HCT116 (cell line): ENCODE measurements around the gene KRTAP26-1. TPM values are rescaled to one million over a fixed set of nuclear protein-coding genes. Genes with fewer than 3 reads are reported as not detected.

Experiments used
- ATAC-seq: fragments of 200-7000 bp; cut with Tn5 transposase; 2 replicates; pipeline ENCODE4 v1.9.1; 2020; ENCODE audit warnings: mild to moderate bottlenecking, moderate library complexity
- BruUV-seq: library from RNA; stranded (reverse); fragments of 400-500 nt; replicated peaks from 2 replicates; lab custom pipeline; 2021; lab: Mats Ljungman, UMichigan
- CTCF ChIA-PET: fragments of 300-600 bp; sonication (Branson Sonifier 250); formaldehyde crosslinking; loops from one replicate; lab custom pipeline; 2021; ENCODE audit warnings: antibody characterized with exemption; lab: Charles Lee
- POLR2A ChIA-PET: fragments of 300-600, 350-600 bp; sonication (Branson Sonifier 250); formaldehyde crosslinking; loops from one replicate; lab custom pipeline; 2021; ENCODE audit warnings: antibody characterized with exemption; lab: Charles Lee
- RAD21 ChIA-PET, 2 experiments: fragments of 300-600 bp; sonication (Branson Sonifier 250); formaldehyde crosslinking; loops; one replicate each; lab custom pipeline; 2023; ENCODE audit warnings: low total read pairs in 2 of 2; ENCODE audit not compliant: uncharacterized antibody in 2 of 2, unreplicated experiment in 2 of 2, low non-redundant PET in 1 of 2; lab: Charles Lee
- DNase-seq: peaks from one replicate; pipeline ENCODE4 v3.0.0-alpha.2; 2010; ENCODE audit warnings: low read depth, low spot score
- H2AFZ ChIP-seq: fragments of 200-600 bp; shearing (Covaris generic), sonication (generic); 2 replicates; pipeline ENCODE4 v1.6.1; 2017; ENCODE audit warnings: low read depth, mixed run types, mixed read lengths, antibody characterized with exemption, low read length; ENCODE audit not compliant: poor library complexity, severe bottlenecking
- H3K27ac ChIP-seq: 2 replicates; pipeline ENCODE4 v1.5.1; 2012; ENCODE audit warnings: low read depth, low read length
- H3K27me3 ChIP-seq: fragments of 200-600 bp; sonication (generic); 2 replicates; pipeline ENCODE4 v1.6.1; 2016; ENCODE audit warnings: mixed run types, low read length, mixed read lengths; ENCODE audit not compliant: insufficient read depth
- H3K36me3 ChIP-seq, 2 experiments: fragments of 200-500 bp in 1 of 2; fragments of 200-600 bp in 1 of 2; sonication (Bioruptor generic) in 1 of 2; sonication (generic) in 1 of 2; 2 replicates each; pipeline versions ENCODE4 v1.5.1 to v1.6.1; 2014 to 2016; ENCODE audit warnings: low read length in 2 of 2, inconsistent platforms in 1 of 2, mixed read lengths in 1 of 2, mixed run types in 1 of 2; ENCODE audit not compliant: insufficient read depth in 2 of 2, control insufficient read depth in 1 of 2
- H3K4me1 ChIP-seq, 2 experiments: fragments of 200-600 bp in 1 of 2; sonication (generic) in 1 of 2; 2 replicates each; pipeline versions ENCODE4 v1.5.1 to v1.6.1; 2012 to 2017; ENCODE audit warnings: low read length in 2 of 2, inconsistent platforms in 1 of 2, mild to moderate bottlenecking in 1 of 2, mixed read lengths in 1 of 2, mixed run types in 1 of 2, moderate library complexity in 1 of 2; ENCODE audit not compliant: insufficient read depth in 2 of 2, control insufficient read depth in 1 of 2
- H3K4me2 ChIP-seq: fragments of 200-600 bp; sonication (generic); 2 replicates; pipeline ENCODE4 v1.6.1; 2017; ENCODE audit warnings: mixed run types, low read length, mixed read lengths
- H3K4me3 ChIP-seq, 2 experiments: fragments of 200-600 bp in 1 of 2; sonication (generic) in 1 of 2; replicated peaks in 1 of 2; 2 replicates each; pipeline ENCODE4 v1.5.1; 2011 to 2016; ENCODE audit warnings: low read length in 2 of 2, control low read depth in 1 of 2, low read depth in 1 of 2, mild to moderate bottlenecking in 1 of 2, mixed read lengths in 1 of 2, mixed run types in 1 of 2
- H3K79me2 ChIP-seq: fragments of 200-600 bp; sonication (generic); 2 replicates; pipeline ENCODE4 v1.6.1; 2017; ENCODE audit warnings: mild to moderate bottlenecking, mixed run types, low read length, moderate library complexity, mixed read lengths; ENCODE audit not compliant: insufficient read depth
- H3K9ac ChIP-seq: fragments of 200-600 bp; sonication (generic); 2 replicates; pipeline ENCODE4 v1.6.1; 2016; ENCODE audit warnings: low read length, mixed read lengths
- H3K9me2 ChIP-seq: fragments of 200-600 bp; sonication (generic), shearing (Covaris generic); 2 replicates; pipeline ENCODE4 v1.6.1; 2017; ENCODE audit warnings: mixed run types, mild to moderate bottlenecking, moderate library complexity; ENCODE audit not compliant: insufficient read depth
- H3K9me3 ChIP-seq, 2 experiments: fragments of 200-500 bp in 1 of 2; fragments of 200-600 bp in 1 of 2; sonication (Bioruptor generic) in 1 of 2; sonication (generic) in 1 of 2; 2 replicates each; pipeline ENCODE4 v1.6.1; 2014 to 2017; ENCODE audit warnings: low read length in 2 of 2, mixed read lengths in 2 of 2, inconsistent platforms in 1 of 2, low read depth in 1 of 2, mild to moderate bottlenecking in 1 of 2, mixed run types in 1 of 2, moderate library complexity in 1 of 2; ENCODE audit not compliant: control insufficient read depth in 1 of 2, insufficient read depth in 1 of 2
- H4K20me1 ChIP-seq: fragments of 200-600 bp; sonication (generic), shearing (Covaris generic); 2 replicates; pipeline ENCODE4 v1.6.1; 2017; ENCODE audit warnings: mixed run types, mild to moderate bottlenecking, moderate library complexity; ENCODE audit not compliant: insufficient read depth
- CBX3 ChIP-seq: IDR thresholded peaks from 2 replicates; pipeline ENCODE4 v1.6.1; 2012; ENCODE audit warnings: low read depth
- EGR1 ChIP-seq: IDR thresholded peaks from 2 replicates; pipeline ENCODE4 v1.6.1; 2012; ENCODE audit warnings: low read depth
- EZH2 ChIP-seq: fragments of 200-600 bp; sonication (generic); IDR thresholded peaks from 2 replicates; pipeline ENCODE4 v1.6.1; 2017; ENCODE audit warnings: antibody characterized with exemption, mixed run types
- EZH2phosphoT487 ChIP-seq: fragments of 200-600 bp; IDR thresholded peaks from 2 replicates; pipeline ENCODE4 v1.6.1; 2018; ENCODE audit warnings: antibody characterized with exemption, borderline replicate concordance
- JUND ChIP-seq: IDR thresholded peaks from 2 replicates; pipeline ENCODE4 v1.6.1; 2012
- POLR2AphosphoS5 ChIP-seq: IDR thresholded peaks from 2 replicates; pipeline ENCODE4 v1.6.1; 2011; ENCODE audit warnings: mild to moderate bottlenecking, low read depth, low read length, moderate library complexity
- RAD21 ChIP-seq: IDR thresholded peaks from 2 replicates; pipeline ENCODE4 v1.6.1; 2012; ENCODE audit warnings: low read depth, mild to moderate bottlenecking
- SIN3A ChIP-seq: IDR thresholded peaks from 2 replicates; pipeline ENCODE4 v1.6.1; 2012; ENCODE audit warnings: low read depth
- SP1 ChIP-seq: IDR thresholded peaks from 2 replicates; pipeline ENCODE4 v1.6.1; 2012; ENCODE audit warnings: low read depth
- SRF ChIP-seq: IDR thresholded peaks from 2 replicates; pipeline ENCODE4 v1.6.1; 2012; ENCODE audit warnings: low read depth
- TCF7L2 ChIP-seq: IDR thresholded peaks from 2 replicates; pipeline ENCODE4 v1.7.0; 2011; ENCODE audit warnings: borderline replicate concordance, inconsistent platforms; ENCODE audit not compliant: insufficient read depth, insufficient read length; ENCODE audit errors: extremely low read depth
- ZFX ChIP-seq: fragments of 450-650 bp; IDR thresholded peaks from 2 replicates; pipeline ENCODE4 v1.6.1; 2017
- intact Hi-C: fragments of 100-400 bp; cut with micrococcal nuclease; formaldehyde crosslinking; loops from 2 replicates; pipeline ENCODE4 v1.10.0; 2022
- total RNA-seq: library from RNA; stranded (reverse); gene quantifications from one replicate; pipeline ENCODE4 v1.2.1, GENCODE V29; 2021; ENCODE audit not compliant: unreplicated experiment
- TF ChIP-seq, protein P1 (sequence below), 3 experiments: fragments of 200-600 bp in 1 of 3; sonication (generic) in 1 of 3; IDR thresholded peaks in 2 of 3; conservative IDR thresholded peaks in 1 of 3; 2 replicates each; pipeline ENCODE4 v1.5.1; 2012 to 2017; ENCODE audit warnings: low read depth in 2 of 3, low read length in 2 of 3, antibody characterized with exemption in 1 of 3, borderline replicate concordance in 1 of 3, control low read depth in 1 of 3, mild to moderate bottlenecking in 1 of 3, mixed read lengths in 1 of 3, mixed run types in 1 of 3, moderate library complexity in 1 of 3; ENCODE audit not compliant: insufficient read depth in 1 of 3
- TF ChIP-seq, protein P2 (sequence below): IDR thresholded peaks from 2 replicates; pipeline ENCODE4 v1.6.1; 2012; ENCODE audit warnings: low read depth
- TF ChIP-seq, protein P3 (sequence below): IDR thresholded peaks from 2 replicates; pipeline ENCODE4 v1.6.1; 2011; ENCODE audit warnings: mild to moderate bottlenecking, low read length, moderate library complexity; ENCODE audit not compliant: insufficient replicate concordance; ENCODE audit errors: extremely low read depth

KRTAP26-1 gene
- total RNA-seq, 1 experiment from 2014 or later, result not detected

DNA sequence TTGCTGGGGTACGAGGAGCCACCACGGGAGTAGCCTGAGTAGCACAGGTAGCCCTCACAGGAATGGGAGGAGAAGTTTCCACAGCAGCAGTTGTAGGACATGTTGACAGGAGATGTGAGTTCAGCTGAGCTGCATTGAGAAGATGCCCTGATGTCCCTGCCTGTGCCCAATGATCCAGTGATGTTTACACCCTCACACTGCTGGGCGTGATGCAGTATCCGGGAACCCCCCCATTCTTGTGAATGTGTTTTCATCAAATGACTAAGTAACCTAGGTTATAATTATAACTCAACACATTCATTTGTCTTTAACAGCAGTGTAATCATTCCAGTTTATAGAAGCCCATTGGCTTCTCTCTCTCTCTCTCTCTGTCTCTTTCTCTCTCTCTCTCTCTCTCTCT is 28.4 kb upstream of the KRTAP26-1 start, which contains the start of gene KRTAP23-1 (continued):
- TF ChIP-seq, protein P1, sequence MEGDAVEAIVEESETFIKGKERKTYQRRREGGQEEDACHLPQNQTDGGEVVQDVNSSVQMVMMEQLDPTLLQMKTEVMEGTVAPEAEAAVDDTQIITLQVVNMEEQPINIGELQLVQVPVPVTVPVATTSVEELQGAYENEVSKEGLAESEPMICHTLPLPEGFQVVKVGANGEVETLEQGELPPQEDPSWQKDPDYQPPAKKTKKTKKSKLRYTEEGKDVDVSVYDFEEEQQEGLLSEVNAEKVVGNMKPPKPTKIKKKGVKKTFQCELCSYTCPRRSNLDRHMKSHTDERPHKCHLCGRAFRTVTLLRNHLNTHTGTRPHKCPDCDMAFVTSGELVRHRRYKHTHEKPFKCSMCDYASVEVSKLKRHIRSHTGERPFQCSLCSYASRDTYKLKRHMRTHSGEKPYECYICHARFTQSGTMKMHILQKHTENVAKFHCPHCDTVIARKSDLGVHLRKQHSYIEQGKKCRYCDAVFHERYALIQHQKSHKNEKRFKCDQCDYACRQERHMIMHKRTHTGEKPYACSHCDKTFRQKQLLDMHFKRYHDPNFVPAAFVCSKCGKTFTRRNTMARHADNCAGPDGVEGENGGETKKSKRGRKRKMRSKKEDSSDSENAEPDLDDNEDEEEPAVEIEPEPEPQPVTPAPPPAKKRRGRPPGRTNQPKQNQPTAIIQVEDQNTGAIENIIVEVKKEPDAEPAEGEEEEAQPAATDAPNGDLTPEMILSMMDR (IDR thresholded peaks at IDR 0.05 in 2 of 3, conservative IDR thresholded peaks at IDR 0.05 in 1 of 3; ENCODE audit: borderline replicate concordance in 1 of 3, insufficient read depth in 1 of 3, low read depth in 2 of 3, low read length in 2 of 3), result no peak
- TF ChIP-seq SIN3A (no peak), ZFX (no peak)
- TF ChIP-seq, protein P2, sequence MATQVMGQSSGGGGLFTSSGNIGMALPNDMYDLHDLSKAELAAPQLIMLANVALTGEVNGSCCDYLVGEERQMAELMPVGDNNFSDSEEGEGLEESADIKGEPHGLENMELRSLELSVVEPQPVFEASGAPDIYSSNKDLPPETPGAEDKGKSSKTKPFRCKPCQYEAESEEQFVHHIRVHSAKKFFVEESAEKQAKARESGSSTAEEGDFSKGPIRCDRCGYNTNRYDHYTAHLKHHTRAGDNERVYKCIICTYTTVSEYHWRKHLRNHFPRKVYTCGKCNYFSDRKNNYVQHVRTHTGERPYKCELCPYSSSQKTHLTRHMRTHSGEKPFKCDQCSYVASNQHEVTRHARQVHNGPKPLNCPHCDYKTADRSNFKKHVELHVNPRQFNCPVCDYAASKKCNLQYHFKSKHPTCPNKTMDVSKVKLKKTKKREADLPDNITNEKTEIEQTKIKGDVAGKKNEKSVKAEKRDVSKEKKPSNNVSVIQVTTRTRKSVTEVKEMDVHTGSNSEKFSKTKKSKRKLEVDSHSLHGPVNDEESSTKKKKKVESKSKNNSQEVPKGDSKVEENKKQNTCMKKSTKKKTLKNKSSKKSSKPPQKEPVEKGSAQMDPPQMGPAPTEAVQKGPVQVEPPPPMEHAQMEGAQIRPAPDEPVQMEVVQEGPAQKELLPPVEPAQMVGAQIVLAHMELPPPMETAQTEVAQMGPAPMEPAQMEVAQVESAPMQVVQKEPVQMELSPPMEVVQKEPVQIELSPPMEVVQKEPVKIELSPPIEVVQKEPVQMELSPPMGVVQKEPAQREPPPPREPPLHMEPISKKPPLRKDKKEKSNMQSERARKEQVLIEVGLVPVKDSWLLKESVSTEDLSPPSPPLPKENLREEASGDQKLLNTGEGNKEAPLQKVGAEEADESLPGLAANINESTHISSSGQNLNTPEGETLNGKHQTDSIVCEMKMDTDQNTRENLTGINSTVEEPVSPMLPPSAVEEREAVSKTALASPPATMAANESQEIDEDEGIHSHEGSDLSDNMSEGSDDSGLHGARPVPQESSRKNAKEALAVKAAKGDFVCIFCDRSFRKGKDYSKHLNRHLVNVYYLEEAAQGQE, result no peak

DNA sequence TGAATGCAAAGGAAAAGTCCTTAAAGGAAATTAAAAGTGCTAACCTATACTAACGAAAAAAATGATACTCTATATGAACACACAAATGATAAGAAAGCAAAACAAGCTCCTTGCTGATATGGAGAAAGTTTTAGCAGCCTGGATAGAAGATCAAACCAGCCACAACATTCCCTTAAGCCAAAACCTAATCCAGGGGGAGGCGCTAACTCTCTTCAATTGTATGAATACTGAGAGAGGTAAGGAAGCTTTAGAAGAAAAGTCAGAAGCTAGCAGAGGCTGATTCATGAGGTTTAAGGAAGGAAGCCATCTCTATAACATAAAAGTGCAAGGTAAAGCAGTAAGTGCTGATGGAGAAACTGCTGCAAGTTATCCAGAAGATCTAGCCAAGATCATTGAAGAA is 24.9 kb upstream of the KRTAP26-1 start:
- H3K9ac ChIP-seq, result no peak overlapping the region
- DNase-seq, result no peak
- ATAC-seq, result no peak
- no TSS peak for BruUV-seq
- no peak overlapping the region for H3K4me2 ChIP-seq
- H3K9me3 ChIP-seq, result peaks cover under 1 to 33% of the 10 kb centered on the region in 2 experiments; a peak in 2 of 4 replicates
- H3K27me3 ChIP-seq, result no peaks in the 10 kb centered on the region
- no peak overlapping the region for H3K27ac ChIP-seq
- CTCF ChIA-PET, result no interaction called here
- H3K4me1 ChIP-seq, result no peaks in the 10 kb centered on the region
- no peaks in the 10 kb centered on the region for H3K79me2 ChIP-seq
- no peaks in the 10 kb centered on the region for H4K20me1 ChIP-seq
- H3K4me3 ChIP-seq, result no peak overlapping the region
- POLR2A ChIA-PET, result no interaction called here
- RAD21 ChIA-PET, result no interaction called here
- no peak overlapping the region for H2AFZ ChIP-seq
- H3K9me2 ChIP-seq, result no peaks in the 10 kb centered on the region
- no peaks in the 10 kb centered on the region for H3K36me3 ChIP-seq
- intact Hi-C loops, result no loop called here
- TF ChIP-seq SRF, result no peak
- TF ChIP-seq EZH2, result no peak
- TF ChIP-seq, protein P1 (IDR thresholded peaks at IDR 0.05 in 2 of 3, conservative IDR thresholded peaks at IDR 0.05 in 1 of 3; ENCODE audit: borderline replicate concordance in 1 of 3, insufficient read depth in 1 of 3, low read depth in 2 of 3, low read length in 2 of 3), result no peak
- no peak for TF ChIP-seq EGR1
- TF ChIP-seq, protein P3, sequence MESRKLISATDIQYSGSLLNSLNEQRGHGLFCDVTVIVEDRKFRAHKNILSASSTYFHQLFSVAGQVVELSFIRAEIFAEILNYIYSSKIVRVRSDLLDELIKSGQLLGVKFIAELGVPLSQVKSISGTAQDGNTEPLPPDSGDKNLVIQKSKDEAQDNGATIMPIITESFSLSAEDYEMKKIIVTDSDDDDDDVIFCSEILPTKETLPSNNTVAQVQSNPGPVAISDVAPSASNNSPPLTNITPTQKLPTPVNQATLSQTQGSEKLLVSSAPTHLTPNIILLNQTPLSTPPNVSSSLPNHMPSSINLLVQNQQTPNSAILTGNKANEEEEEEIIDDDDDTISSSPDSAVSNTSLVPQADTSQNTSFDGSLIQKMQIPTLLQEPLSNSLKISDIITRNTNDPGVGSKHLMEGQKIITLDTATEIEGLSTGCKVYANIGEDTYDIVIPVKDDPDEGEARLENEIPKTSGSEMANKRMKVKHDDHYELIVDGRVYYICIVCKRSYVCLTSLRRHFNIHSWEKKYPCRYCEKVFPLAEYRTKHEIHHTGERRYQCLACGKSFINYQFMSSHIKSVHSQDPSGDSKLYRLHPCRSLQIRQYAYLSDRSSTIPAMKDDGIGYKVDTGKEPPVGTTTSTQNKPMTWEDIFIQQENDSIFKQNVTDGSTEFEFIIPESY, result no peak
- no peak for TF ChIP-seq JUND
- no peak for TF ChIP-seq ZFX
- TF ChIP-seq RAD21, result no peak
- no peak for TF ChIP-seq CBX3
- TF ChIP-seq SP1, result no peak
- TF ChIP-seq SIN3A, result no peak
- no peak for TF ChIP-seq EZH2phosphoT487
- no peak for TF ChIP-seq POLR2AphosphoS5
- no peak for TF ChIP-seq TCF7L2
